GM19452 (cell line): ENCODE results near the gene GALK2.
"Not testable (repeated sequence)": the region's sequence is repeated elsewhere in the genome, so short reads cannot be mapped to it uniquely, and the experiment has no call there.

ENCODE experiments used
- ATAC-seq: cut with Tn5 transposase; IDR thresholded peaks from one replicate; pipeline ENCODE4 v1.9.1; 2021; ENCODE audit not compliant: unreplicated experiment

GALK2 gene

DNA sequence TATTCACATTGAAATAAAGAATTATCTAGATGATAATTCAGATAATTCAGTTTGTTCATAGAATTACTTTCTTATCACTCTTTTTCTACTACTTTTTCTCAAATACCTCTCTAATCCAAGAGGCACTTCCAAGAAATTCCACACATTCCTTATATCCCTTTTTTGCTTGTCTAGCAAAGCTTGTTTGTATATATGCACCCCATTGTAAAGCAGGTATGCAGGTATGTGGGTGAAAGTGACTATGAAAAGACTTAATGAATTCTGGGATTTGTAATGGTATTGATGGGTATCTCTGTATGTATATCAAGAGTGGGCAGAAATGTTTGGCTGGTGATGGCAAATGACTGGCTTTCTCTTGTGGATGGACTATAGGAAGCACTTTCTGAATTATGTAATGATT, 158.9 kb downstream of the GALK2 start:
- no peak for ATAC-seq

DNA sequence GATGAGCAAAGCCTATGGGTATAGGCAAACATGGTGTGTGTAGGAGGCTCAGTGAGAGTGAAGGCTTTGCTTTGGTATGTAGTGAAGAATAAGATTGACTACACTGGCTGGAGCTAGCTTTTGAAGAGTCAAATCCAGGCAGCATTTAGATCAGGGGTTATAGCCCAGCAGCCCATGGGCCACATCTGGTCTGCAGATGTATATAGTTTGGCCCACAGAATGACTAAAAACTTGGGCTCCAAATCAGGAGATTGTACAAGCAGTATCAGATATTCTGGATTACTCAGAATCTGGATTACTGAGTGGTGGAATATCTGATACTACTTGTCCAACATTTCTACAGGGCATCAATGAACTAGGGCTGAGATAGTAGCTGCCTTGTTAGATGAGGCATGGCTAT, 160.1 kb downstream of the GALK2 start:
- no peak for ATAC-seq

DNA sequence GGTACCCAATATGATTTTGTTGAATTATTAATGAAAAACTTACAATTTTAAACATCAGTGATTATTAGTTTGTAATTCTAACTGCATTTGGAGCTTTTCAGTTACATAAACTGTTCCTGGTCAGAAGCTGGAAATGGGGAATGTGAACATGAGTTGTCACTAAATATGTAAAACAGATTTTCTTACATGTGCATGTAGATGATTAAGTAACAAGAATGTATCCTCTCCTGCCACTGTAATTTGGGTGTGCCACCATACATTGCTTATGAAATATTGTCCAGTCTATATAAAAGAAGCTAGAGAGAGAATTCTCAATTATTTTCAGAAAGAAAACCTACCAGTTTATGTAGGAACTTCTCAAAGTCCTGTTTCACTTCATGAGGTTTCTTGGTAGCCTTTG, 161.4 kb downstream of the GALK2 start:
- ATAC-seq = no peak

DNA sequence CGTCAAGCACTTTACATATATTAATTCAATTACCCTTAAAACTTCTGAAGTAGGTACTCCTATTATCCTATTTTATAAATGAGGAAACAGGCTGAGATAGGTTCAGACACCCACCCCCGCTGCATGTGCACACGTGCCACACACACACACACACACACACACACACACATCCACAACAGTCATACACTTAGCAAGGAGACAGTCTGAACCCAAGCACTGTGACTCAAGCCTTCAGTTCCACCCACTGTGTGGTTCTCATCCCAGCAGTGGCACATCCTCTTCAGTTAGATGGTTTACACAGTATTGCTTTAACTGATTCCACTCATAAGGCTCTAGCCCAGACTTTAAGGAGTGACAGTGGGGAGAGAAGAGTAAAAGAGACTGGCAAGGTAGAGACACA, 161.9 kb downstream of the GALK2 start:
- ATAC-seq = no peak

GRCh38 chr15:49339656-49340055, 169.6 kb downstream of the GALK2 start:
- no peak for ATAC-seq

DNA sequence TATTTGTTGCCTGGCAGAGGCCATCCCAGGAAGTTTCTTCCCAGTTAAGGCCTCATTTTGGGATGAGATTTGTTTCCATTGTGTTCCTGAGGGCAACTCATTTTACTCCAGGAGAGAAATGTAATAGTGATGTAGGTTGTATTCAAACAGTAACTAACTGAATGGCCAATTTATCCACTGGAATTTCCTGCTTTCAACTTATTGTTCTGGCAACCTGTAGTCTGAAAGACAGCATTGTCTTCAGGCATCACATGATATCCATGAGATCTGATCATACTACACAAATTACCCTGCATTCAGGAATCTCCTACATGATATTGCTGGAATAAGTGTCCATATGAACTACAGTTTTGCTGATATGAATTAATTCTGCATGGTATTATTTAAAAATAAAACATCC, 173.5 kb downstream of the GALK2 start:
- ATAC-seq = no peak

GRCh38 chr15:49354439-49354838, 184.4 kb downstream of the GALK2 start:
- not testable (repeated sequence) for ATAC-seq

- no peak for ATAC-seq
Measured at GRCh38 chr15:49361370-49361769, 191.3 kb downstream of the GALK2 start.

DNA sequence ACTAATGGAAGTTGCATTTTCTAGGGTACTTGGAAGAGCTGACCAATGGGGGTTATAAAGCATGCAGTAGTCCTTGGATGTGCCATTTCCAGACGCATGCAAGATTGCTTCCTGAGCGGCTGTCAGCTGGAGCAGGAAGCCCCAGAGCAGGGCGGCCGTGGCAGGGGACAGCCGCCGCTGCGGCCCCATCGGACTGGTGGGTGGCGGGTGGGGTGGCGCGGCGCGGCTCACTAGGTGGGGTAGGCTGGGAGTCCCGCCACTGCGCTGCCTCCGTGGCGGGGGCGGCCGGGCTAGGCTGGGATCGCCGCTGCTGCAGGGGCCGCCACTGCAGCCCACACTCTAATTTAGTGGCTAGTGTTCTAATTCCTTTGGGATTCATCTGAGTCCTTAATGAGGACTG, 196.4 kb downstream of the GALK2 start:
- no peak for ATAC-seq

- ATAC-seq = no peak
Measured at GRCh38 chr15:49370782-49371181, 200.7 kb downstream of the GALK2 start.

- ATAC-seq = no peak
Measured at GRCh38 chr15:49372366-49372765, 202.3 kb downstream of the GALK2 start.

DNA sequence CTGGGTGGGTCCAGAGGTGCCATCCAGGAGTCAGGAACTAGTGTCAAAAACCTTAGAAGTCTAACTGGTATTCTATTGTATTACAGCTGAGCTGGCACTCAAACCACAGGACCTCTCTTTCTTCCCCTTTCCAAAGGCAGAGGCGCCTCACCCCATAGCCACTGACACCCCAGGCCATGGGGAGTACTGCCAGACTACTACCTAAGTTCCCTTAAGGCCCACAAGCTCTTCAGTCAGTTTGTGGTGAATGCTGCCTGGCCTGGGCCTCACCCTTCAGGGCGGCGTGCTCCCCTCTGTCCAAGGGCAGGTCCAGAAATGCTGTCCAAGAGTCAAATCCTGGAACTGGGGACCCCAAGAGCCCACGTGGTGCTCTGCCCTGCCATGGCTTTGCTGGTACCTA, 209.9 kb downstream of the GALK2 start:
- ATAC-seq = no peak

- no peak for ATAC-seq
Measured at GRCh38 chr15:49380912-49381311, 210.9 kb downstream of the GALK2 start.
